Measurements from ENCODE around the gene TANK.

The TANK gene

DNA sequence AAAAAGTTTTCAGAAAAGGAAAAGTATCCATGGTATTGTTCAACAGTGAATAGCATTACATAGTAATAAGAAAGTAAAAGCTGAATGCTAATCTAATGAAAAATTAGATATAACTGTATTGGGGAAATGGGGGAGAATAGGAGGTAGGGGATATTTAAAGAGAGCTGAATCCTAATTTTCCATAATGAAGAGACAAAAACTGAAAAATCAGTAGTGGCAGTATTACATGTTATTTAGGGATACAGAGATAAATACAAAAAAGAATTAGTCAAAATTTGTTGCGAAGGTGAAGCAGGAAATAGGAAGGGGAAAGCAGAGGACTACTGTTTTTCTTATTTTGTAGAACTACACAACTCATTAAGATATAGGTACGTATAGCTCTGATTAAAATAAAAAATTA, 9.1 kb downstream of the TANK start:
- H3K4me2 ChIP-seq (ENCODE audit: low read length), result peak overlapping the region; percentile 94
- peaks cover 46% of the 10 kb centered on the region for H3F3A ChIP-seq (ENCODE audit: control insufficient read depth, insufficient read depth)
- peak overlapping the region; percentile 59 for H3K4me3 ChIP-seq (ENCODE audit: low read length)
- H3K9me2 ChIP-seq (replicated peaks; ENCODE audit: control insufficient read depth, low read length), result no peaks in the 10 kb centered on the region
- peaks cover 100% of the 10 kb centered on the region for H3K79me2 ChIP-seq (ENCODE audit: control insufficient read depth, low read length)
- peaks cover 16% of the 10 kb centered on the region; the same call in 1 of the 2 replicates for H4K20me1 ChIP-seq (ENCODE audit: control insufficient read depth, insufficient read depth, low read depth, low read length)
- H3K36me3 ChIP-seq (ENCODE audit: control insufficient read depth, low read length), result peaks cover 94% of the 10 kb centered on the region
- TF ChIP-seq, protein P1, sequence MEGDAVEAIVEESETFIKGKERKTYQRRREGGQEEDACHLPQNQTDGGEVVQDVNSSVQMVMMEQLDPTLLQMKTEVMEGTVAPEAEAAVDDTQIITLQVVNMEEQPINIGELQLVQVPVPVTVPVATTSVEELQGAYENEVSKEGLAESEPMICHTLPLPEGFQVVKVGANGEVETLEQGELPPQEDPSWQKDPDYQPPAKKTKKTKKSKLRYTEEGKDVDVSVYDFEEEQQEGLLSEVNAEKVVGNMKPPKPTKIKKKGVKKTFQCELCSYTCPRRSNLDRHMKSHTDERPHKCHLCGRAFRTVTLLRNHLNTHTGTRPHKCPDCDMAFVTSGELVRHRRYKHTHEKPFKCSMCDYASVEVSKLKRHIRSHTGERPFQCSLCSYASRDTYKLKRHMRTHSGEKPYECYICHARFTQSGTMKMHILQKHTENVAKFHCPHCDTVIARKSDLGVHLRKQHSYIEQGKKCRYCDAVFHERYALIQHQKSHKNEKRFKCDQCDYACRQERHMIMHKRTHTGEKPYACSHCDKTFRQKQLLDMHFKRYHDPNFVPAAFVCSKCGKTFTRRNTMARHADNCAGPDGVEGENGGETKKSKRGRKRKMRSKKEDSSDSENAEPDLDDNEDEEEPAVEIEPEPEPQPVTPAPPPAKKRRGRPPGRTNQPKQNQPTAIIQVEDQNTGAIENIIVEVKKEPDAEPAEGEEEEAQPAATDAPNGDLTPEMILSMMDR (IDR thresholded peaks at IDR 0.05; ENCODE audit: low read depth, low read length, poor library complexity, severe bottlenecking), result no peak
- TF ChIP-seq EZH2phosphoT487 (IDR thresholded peaks at IDR 0.05; ENCODE audit: borderline replicate concordance, low read length), result no peak
- no peaks in the 10 kb centered on the region for H3K27me3 ChIP-seq (ENCODE audit: control insufficient read depth, low read length)
- H3K27ac ChIP-seq (ENCODE audit: low read depth, low read length), result peak overlapping the region; percentile 77
- H3K9me3 ChIP-seq (ENCODE audit: control insufficient read depth, insufficient read depth, low read length), result no peaks in the 10 kb centered on the region
- H3K4me1 ChIP-seq (ENCODE audit: control insufficient read depth, low read length), result peaks cover 100% of the 10 kb centered on the region

DNA sequence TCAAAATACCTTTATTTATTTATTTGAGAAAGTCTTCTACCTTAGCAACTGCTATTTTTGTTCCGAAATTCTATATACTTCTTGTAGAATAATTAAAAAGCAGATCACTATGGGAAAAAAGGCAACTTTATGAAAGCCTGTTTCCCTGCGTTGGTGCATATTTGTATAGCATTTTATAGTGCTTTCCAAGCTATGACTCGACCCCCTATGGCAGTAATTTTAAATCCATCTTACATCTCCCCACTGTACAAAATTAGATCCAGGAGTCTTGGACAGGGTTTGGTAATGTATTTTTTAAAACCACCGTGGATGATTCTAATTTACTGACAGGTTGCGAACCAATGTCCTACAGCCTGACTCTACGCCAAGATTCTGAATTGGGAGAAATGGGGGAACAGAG, 10.1 kb downstream of the TANK start:
- Histone ChIP-seq H4K20me1 (ENCODE audit: control insufficient read depth, insufficient read depth, low read depth, low read length) (peaks cover 14% of the 10 kb centered on the region; the same call in 1 of the 2 replicates), H3F3A (ENCODE audit: control insufficient read depth, insufficient read depth) (peaks cover 43% of the 10 kb centered on the region), H3K9me3 (ENCODE audit: control insufficient read depth, insufficient read depth, low read length) (no peaks in the 10 kb centered on the region), H3K79me2 (ENCODE audit: control insufficient read depth, low read length) (peaks cover 100% of the 10 kb centered on the region), H3K4me1 (ENCODE audit: control insufficient read depth, low read length) (peaks cover 100% of the 10 kb centered on the region), H3K4me2 (ENCODE audit: low read length) (peak overlapping the region; percentile 94), H3K9me2 (replicated peaks; ENCODE audit: control insufficient read depth, low read length) (no peaks in the 10 kb centered on the region), H3K36me3 (ENCODE audit: control insufficient read depth, low read length) (peaks cover 94% of the 10 kb centered on the region), H3K27me3 (ENCODE audit: control insufficient read depth, low read length) (no peaks in the 10 kb centered on the region), H3K4me3 (ENCODE audit: low read length) (peak overlapping the region; percentile 59), H3K27ac (ENCODE audit: low read depth, low read length) (peak overlapping the region; percentile 77)
- TF ChIP-seq EZH2phosphoT487 (IDR thresholded peaks at IDR 0.05; ENCODE audit: borderline replicate concordance, low read length), result no peak
- TF ChIP-seq, protein P1 (IDR thresholded peaks at IDR 0.05; ENCODE audit: low read depth, low read length, poor library complexity, severe bottlenecking), result no peak

DNA sequence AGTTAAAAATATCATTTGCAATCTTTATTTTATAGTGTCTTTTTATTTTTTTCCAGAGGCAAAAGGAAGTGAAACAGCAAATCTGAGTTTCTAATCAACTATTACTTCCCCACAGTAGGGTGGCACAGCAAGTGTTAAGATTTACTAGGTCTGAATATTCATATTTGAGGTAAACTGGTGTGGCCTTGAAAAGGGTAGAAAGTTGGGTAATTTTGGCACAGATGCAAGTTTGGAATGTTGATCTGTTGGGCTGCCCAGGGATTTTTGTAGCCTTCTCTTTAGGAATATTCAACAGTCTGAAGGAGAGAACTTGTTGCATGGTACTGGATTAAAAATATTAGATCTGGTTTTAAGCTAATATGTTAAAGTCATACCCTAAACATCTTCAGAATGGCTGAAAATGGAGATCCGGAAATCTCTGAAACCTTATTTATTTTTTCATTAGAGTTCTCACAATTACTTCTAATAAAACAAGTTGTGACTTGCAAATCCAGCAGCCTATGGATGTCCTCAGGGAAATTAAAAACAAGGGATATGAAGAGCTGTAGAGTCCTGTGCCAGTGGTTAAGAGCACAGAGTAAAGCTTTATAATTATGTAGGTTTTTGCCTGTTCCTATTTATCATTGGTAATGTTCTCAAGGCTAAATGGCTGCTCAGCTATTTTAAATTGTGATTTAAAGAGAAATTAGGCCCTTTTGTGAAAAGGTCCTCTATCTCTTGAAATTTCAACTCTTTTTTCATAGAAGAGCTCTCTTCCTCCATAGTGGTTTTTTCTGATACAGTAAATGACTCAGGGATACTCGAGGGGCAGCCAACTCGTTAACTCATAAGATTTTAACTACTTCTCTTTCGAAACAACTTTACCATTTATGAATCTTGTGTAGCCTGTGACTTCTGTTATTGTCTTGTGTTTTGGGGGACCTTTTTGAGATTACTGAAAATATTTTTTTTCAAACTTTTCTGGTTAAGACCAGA, 11.0 kb downstream of the TANK start:
- Histone ChIP-seq H3K27ac (ENCODE audit: low read depth, low read length) (peak overlapping the region; percentile 77), H3K4me2 (ENCODE audit: low read length) (peak overlapping the region; percentile 94)
- TF ChIP-seq, protein P1 (IDR thresholded peaks at IDR 0.05; ENCODE audit: low read depth, low read length, poor library complexity, severe bottlenecking), result no peak
- no peak for TF ChIP-seq EZH2phosphoT487 (IDR thresholded peaks at IDR 0.05; ENCODE audit: borderline replicate concordance, low read length)

More for the DNA sequence above, 11.0 kb downstream of the TANK start:
- H3K9me2 ChIP-seq (replicated peaks; ENCODE audit: control insufficient read depth, low read length), result no peaks in the 10 kb centered on the region
- H4K20me1 ChIP-seq (ENCODE audit: control insufficient read depth, insufficient read depth, low read depth, low read length), result peaks cover 10% of the 10 kb centered on the region; the same call in 1 of the 2 replicates
- H3K79me2 ChIP-seq (ENCODE audit: control insufficient read depth, low read length), result peaks cover 100% of the 10 kb centered on the region
- peaks cover 39% of the 10 kb centered on the region for H3F3A ChIP-seq (ENCODE audit: control insufficient read depth, insufficient read depth)
- no peaks in the 10 kb centered on the region for H3K9me3 ChIP-seq (ENCODE audit: control insufficient read depth, insufficient read depth, low read length)
- H3K27me3 ChIP-seq (ENCODE audit: control insufficient read depth, low read length), result no peaks in the 10 kb centered on the region
- H3K4me1 ChIP-seq (ENCODE audit: control insufficient read depth, low read length), result peaks cover 100% of the 10 kb centered on the region
- H3K4me3 ChIP-seq (ENCODE audit: low read length), result peak overlapping the region; percentile 59
- peaks cover 95% of the 10 kb centered on the region for H3K36me3 ChIP-seq (ENCODE audit: control insufficient read depth, low read length)

Measured in DOHH2 (cell line).